ENCODE measurements around the gene KLRG1.

GRCh38 chr12:9030776-9031175 lies 41.4 kb downstream of the KLRG1 start:
- TF ChIP-seq CTCF (IDR thresholded peaks at IDR 0.05) (no peak), POLR2A (IDR thresholded peaks at IDR 0.05) (no peak)
